GM18861 (cell line): ENCODE measurements around the gene DSCAM.

Source experiments
- ATAC-seq: cut with Tn5 transposase; IDR thresholded peaks from one replicate; pipeline ENCODE4 v1.9.1; 2021; ENCODE audit not compliant: unreplicated experiment

Gene DSCAM

GRCh38 chr21:40562242-40563002 is 284.5 kb downstream of the DSCAM start:
- no peak for ATAC-seq

DNA sequence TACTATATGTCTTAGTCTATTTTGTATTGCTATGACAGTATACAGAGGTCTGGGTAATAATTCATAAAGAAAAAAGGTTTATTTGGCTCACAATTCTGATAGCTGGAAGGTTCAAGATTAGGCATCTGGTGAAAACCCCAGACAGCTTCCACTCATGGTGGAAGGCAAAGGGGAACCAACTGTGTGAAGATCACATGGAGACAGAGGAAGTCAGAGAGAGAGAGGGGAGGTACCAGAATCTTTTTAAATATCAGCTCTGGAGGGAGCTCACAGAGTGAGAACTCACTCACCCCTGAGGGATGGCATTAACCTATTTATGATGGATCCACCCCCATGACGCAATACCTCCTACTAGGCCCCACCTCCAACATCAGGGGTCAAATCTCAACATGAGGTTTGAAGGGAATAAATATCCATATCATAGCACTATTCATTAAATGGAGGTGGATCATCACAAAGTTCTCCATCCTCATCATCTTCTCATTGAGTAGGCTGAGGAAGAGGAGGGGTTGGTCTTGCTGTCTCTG is 290.5 kb downstream of the DSCAM start:
- no peak for ATAC-seq

- no peak for ATAC-seq
Measured at GRCh38 chr21:40555021-40555528, 291.9 kb downstream of the DSCAM start.

GRCh38 chr21:40553781-40554180 is 293.2 kb downstream of the DSCAM start:
- ATAC-seq = no peak

DNA sequence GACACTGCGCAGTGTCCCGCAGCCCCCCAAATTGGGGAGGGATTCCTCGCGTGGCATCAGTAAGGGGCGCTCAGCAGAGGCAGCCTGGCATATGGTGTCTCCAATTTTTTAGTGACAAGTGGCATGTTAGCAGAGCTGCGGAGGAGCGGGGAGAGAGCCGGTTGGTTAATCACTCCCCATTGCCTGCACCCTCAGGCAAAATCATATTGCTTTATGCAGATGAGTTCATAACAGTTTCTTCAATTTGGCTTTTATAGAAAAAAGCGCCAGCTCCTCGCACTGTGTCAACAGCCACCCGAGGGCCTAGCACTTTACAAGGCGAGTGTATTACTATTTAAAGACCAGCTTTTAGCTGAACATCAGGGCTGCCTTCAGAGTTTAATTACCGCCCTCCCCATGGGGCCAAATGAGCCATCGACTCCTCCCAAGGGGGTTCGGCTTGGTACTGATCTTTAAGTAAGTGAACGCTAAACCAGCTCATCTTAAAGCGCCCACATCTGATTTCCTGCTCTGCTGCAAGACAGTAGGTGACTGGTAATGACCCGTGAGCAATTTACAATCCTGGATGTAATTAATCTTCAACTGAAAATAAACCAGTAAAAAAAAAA is 298.9 kb downstream of the DSCAM start:
- ATAC-seq = no peak

DNA sequence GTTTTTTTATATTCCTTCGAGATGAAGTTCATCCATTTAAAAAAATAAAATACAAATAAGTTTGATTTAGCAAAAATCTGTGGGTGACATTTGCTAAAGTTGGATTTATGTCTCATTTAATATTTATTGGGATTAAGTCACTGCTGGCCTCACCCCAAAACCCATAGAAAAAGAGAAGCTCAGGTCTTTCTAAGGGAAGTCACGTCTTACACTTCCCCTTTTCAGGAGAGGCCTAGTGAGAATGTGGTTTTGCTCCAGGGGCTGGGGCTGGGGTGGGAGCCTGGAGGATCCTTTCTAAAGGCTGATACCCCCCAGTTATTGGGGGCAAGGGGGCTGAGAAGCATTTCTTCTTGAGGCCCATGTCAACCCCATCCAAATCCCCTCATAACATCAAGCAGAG is 300.3 kb downstream of the DSCAM start:
- no peak for ATAC-seq

DNA sequence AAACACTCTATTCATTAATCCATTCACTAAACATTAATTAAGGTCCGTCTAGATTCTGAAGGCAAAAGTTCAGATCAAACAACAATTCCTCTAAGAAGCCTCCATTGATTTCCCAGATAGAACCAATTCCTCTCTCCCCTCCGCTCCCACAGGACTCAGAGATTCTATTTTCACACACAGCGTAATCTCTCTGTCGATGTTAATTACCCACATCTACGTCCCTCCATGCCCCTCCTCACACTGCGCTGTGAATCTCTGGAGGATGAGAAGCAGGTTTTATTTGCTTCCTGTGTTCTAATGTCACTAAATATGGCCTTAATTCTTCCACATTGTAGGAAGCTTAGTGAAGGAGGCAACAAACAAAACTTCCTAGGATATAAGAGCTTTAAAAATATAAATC is 306.7 kb downstream of the DSCAM start:
- ATAC-seq = no peak

GRCh38 chr21:40534886-40535285 is 312.1 kb downstream of the DSCAM start:
- no peak for ATAC-seq

DNA sequence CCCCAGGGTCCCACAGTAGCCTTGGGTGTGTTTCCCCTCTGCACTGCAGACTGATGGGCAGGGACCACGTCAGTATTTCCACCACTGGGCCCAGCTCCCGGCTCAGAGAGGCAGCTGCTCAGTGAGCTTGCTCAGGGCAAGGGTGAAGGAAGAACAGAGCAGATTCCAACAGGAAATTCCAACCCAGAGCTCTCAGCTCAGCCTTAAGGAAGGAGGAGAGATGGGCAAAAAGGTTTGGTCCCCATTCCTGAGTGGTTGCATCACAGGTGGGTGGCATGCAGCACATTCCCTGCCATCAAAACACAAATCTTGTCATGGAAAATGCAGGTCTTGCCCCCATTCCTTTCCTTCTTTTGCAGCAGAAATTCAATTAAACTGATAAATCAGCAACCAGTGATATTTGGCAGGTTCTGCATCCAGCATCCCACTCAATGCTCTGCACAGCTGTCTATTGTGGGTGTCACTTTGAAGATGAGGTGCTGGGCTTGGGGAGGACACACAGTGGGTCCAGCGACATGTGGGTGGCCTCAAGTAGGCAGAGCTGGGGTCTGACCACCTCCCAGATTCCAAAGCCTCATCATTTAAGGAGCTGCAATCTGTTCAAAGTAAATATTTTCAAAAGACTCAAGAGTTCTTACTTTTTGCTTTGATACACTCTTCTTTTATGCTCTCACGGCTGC is 315.4 kb downstream of the DSCAM start:
- no peak for ATAC-seq

GRCh38 chr21:40531016-40531415 is 315.9 kb downstream of the DSCAM start:
- ATAC-seq = no peak

- ATAC-seq = no peak
Measured at GRCh38 chr21:40517646-40518045, 329.3 kb downstream of the DSCAM start.

DNA sequence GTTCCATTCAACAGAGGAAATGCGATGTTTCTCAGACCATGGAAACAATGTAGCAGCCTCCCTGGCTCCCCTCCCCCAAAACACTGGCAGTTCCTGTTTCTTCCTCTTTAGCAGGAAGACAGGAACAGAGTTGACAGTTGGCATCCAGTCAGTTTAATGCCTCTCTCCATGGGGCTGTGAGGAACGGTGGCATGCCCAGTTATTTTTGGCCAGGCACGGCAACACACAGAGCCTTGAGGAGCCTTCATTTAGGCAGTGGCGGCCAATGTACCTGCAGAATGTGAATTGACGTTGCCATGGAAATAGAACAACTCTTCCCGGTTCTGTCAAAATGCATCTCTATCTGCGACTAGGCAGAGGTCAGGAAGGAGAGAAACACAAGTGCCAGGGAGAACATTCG is 330.6 kb downstream of the DSCAM start:
- ATAC-seq = no peak

DNA sequence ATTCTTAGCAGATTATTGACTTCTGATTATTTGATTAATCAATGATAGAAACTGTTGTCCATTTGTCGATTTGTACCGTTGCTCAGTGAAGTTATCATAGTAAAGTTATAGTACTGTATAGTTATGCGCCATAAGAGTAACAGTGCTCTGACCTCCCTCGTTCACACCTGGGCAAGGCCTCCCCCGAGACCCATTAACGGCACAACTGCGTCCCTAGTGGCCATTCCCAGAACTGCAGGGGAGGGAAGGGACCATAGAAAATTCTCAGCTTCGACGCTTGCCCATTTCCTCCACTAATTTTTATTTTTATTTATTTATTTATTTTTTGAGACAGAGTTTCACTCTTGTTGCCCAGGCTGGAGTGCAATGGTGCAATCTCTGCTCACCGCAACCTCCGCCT is 334.4 kb downstream of the DSCAM start:
- ATAC-seq = no peak

DNA sequence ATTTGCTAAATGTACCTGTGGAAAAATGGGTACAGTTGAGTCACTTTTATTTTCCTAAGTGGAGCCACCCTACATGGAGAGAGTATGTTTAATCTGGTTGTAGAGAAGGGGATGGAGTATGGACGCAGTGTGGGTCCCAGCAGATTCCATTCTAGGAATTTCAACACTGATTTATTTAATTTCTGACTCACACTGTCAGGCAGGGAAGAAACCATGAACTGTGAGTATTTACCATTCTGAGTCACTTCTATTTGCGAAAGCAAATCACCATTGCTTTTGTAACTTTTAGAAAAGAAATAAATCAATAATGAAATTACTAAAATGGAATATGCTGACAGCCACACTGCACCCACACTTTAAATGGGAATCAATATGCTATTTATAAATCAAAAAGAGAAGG is 339.0 kb downstream of the DSCAM start:
- ATAC-seq = no peak

DNA sequence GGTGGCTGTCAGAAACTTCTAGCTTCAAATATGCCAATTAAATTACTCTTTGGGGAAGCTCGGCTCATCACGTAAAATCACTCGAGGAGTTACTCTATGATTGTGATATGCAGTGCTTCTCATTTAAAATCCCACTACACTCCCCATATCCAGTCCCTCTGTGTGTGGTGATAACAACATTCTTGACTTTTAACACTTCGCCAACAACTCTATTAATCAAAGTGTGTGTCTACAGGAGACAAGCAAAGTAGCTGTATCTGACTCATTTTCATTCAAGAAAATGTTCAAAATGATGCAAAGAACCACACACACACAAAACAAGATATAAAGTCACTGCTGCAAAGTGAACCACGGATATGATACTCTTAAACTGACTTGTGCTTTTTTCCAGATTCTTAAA is 341.3 kb downstream of the DSCAM start:
- no peak for ATAC-seq

DNA sequence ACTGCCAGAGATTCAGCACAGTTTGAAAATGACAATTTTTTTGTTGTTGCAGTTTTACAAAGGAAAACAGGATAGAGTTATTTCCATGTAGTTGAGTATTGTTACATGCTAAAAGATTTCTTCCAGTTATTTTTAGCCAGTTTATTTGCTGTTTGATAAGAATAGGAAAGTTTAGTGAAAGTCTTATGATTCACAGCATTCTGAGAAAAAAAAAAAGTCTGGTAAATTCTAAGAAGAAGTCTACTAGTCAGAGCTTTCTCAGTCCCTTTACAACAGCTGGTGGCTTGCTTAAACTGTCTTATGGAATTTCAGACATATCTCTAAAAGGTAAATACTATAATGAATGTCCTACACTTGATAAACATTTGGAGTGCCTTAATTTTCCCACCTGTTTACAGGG is 341.7 kb downstream of the DSCAM start:
- ATAC-seq = no peak

- no peak for ATAC-seq
Measured at GRCh38 chr21:40504825-40505224, 342.1 kb downstream of the DSCAM start.

- ATAC-seq = no peak
Measured at GRCh38 chr21:40496116-40496515, 350.8 kb downstream of the DSCAM start.

- no peak for ATAC-seq
Measured at GRCh38 chr21:40490408-40490807, 356.6 kb downstream of the DSCAM start.

- no peak for ATAC-seq
Measured at GRCh38 chr21:40489001-40489400, 358.0 kb downstream of the DSCAM start.

DNA sequence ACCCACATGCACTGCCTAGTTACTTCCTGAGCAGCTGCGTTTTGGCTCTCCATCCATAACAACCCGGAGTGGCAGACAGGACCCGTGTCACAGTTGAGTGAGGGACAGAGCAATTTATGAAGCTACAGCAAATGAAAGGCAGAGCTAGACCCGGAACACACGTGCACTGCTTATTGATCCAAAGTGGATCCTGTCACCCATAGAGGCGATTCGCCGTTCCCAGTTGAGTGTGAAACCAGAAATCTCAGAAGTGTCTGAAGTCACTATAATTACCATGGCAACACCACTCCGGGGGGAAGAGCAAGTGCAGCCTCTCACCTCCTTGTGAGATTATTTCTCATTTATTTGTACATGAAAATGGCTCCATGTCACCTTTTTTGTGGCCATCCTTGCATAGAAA is 365.2 kb downstream of the DSCAM start:
- no peak for ATAC-seq

DNA sequence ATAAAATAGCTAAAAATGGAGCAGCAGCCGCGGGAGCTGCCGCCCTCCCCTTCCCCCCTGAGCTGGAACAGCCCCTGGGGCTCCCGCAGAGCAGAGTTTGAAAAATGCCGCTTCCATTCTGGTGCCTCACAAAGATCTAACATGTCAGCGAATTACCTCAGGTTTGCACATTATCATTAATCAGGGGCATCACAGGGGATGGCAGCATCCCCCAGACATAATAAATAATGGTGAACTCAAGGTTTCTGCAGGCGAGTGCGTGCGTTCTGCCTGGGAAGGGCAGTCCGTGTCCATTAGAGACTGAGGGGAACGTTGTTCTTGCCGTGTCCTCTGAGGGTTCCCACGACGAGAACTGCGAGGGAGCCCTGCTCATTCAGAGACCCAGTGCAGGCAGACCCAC is 372.4 kb downstream of the DSCAM start:
- ATAC-seq = no peak
